OCI-LY3 (cell line): ENCODE results near the gene HBG1.

Experiments used
- H2AFZ ChIP-seq: fragments of 200-600, 300-600 bp; shearing (Covaris generic); 2 replicates; pipeline ENCODE4 v1.6.0; 2014; ENCODE audit warnings: antibody characterized with exemption, low read depth, low read length
- H3K27ac ChIP-seq: fragments of 200-600, 300-600 bp; sonication (generic); 2 replicates; pipeline ENCODE4 v1.5.1; 2014; ENCODE audit warnings: mild to moderate bottlenecking, low read length, moderate library complexity, mixed read lengths
- H3K27me3 ChIP-seq: fragments of 200-600, 300-600 bp; sonication (generic); 2 replicates; pipeline ENCODE4 v1.6.1; 2014; ENCODE audit warnings: low read depth, low read length, mixed read lengths
- H3K36me3 ChIP-seq: fragments of 200-600, 300-600 bp; sonication (generic); replicated peaks from 2 replicates; pipeline ENCODE3; 2014; ENCODE audit warnings: low read depth, low read length, mixed read lengths
- H3K4me1 ChIP-seq: fragments of 300-600, 200-600 bp; sonication (generic); 2 replicates; pipeline ENCODE4 v1.6.1; 2014; ENCODE audit warnings: low read length, mixed read lengths
- H3K4me2 ChIP-seq: fragments of 200-600, 300-600 bp; sonication (generic); 2 replicates; pipeline ENCODE4 v1.6.1; 2014; ENCODE audit warnings: low read length, mixed read lengths
- H3K4me3 ChIP-seq: fragments of 300-600, 200-600 bp; sonication (generic); 2 replicates; pipeline ENCODE4 v1.5.1; 2014; ENCODE audit warnings: antibody characterized with exemption, mild to moderate bottlenecking, low read length, moderate library complexity
- H3K79me2 ChIP-seq: fragments of 300-600, 200-600 bp; shearing (Covaris generic); 2 replicates; pipeline ENCODE4 v1.6.1; 2014; ENCODE audit warnings: mild to moderate bottlenecking, low read length, mixed read lengths
- H3K9ac ChIP-seq: fragments of 300-600, 200-600 bp; shearing (Covaris generic); 2 replicates; pipeline ENCODE4 v1.6.0; 2014; ENCODE audit warnings: mild to moderate bottlenecking, low read length, moderate library complexity
- H3K9me3 ChIP-seq: fragments of 200-600, 300-600 bp; shearing (Covaris generic); 2 replicates; pipeline ENCODE4 v1.6.1; 2014; ENCODE audit warnings: low read length, mixed read lengths; ENCODE audit not compliant: insufficient read depth
- H4K20me1 ChIP-seq: fragments of 200-600, 300-600 bp; sonication (generic); 2 replicates; pipeline ENCODE4 v1.6.1; 2016; ENCODE audit warnings: low read length, mixed read lengths; ENCODE audit not compliant: insufficient read depth
- CTCF ChIP-seq: fragments of 200-600, 300-600 bp; sonication (generic); IDR thresholded peaks from 2 replicates; pipeline ENCODE4 v1.5.1; 2014; ENCODE audit warnings: antibody characterized with exemption, low read length, low read depth
- EZH2phosphoT487 ChIP-seq: fragments of 200-600 bp; shearing (Covaris generic); IDR thresholded peaks from 2 replicates; pipeline ENCODE4 v1.6.1; 2018; ENCODE audit warnings: antibody characterized with exemption, mixed run types, low read depth

HBG1 gene

GRCh38 chr11:5284637-5285036, 35.0 kb upstream of the HBG1 start:
- Histone ChIP-seq H3K27me3 (no peaks in the 10 kb centered on the region), H3K36me3 (no peaks in the 10 kb centered on the region), H3K4me3 (no peak overlapping the region), H4K20me1 (no peaks in the 10 kb centered on the region), H3K79me2 (no peaks in the 10 kb centered on the region), H2AFZ (no peak overlapping the region), H3K4me2 (no peak overlapping the region), H3K9me3 (no peaks in the 10 kb centered on the region), H3K27ac (no peak overlapping the region), H3K9ac (no peak overlapping the region), H3K4me1 (peaks cover 15% of the 10 kb centered on the region)
- no peak for TF ChIP-seq CTCF
- no peak for TF ChIP-seq EZH2phosphoT487

- Histone ChIP-seq H3K27me3 (no peaks in the 10 kb centered on the region), H3K9ac (no peak overlapping the region), H3K4me2 (no peak overlapping the region), H2AFZ (no peak overlapping the region), H3K79me2 (no peaks in the 10 kb centered on the region), H3K9me3 (no peaks in the 10 kb centered on the region), H3K4me3 (no peak overlapping the region), H3K36me3 (no peaks in the 10 kb centered on the region), H3K27ac (no peak overlapping the region), H4K20me1 (no peaks in the 10 kb centered on the region), H3K4me1 (peaks cover 15% of the 10 kb centered on the region)
- TF ChIP-seq CTCF (no peak), EZH2phosphoT487 (no peak)
Measured at GRCh38 chr11:5283882-5284281, 34.2 kb upstream of the HBG1 start.

GRCh38 chr11:5283086-5283485, 33.4 kb upstream of the HBG1 start:
- Histone ChIP-seq H3K4me3 (no peak overlapping the region), H3K9me3 (no peaks in the 10 kb centered on the region), H4K20me1 (no peaks in the 10 kb centered on the region), H3K4me1 (peaks cover 16% of the 10 kb centered on the region), H3K36me3 (no peaks in the 10 kb centered on the region), H3K9ac (no peak overlapping the region), H3K79me2 (no peaks in the 10 kb centered on the region), H3K27ac (no peak overlapping the region), H3K4me2 (no peak overlapping the region), H2AFZ (no peak overlapping the region), H3K27me3 (no peaks in the 10 kb centered on the region)
- TF ChIP-seq EZH2phosphoT487 = no peak
- TF ChIP-seq CTCF = no peak

GRCh38 chr11:5282628-5283027, 33.0 kb upstream of the HBG1 start:
- Histone ChIP-seq H3K27me3 (no peaks in the 10 kb centered on the region), H3K27ac (no peak overlapping the region), H3K4me1 (peaks cover 21% of the 10 kb centered on the region), H3K36me3 (no peaks in the 10 kb centered on the region), H4K20me1 (no peaks in the 10 kb centered on the region), H3K4me3 (no peak overlapping the region), H3K9ac (no peak overlapping the region), H3K4me2 (no peak overlapping the region), H3K9me3 (no peaks in the 10 kb centered on the region), H2AFZ (no peak overlapping the region), H3K79me2 (no peaks in the 10 kb centered on the region)
- TF ChIP-seq CTCF = no peak
- no peak for TF ChIP-seq EZH2phosphoT487
